Inflammatory macrophage (primary cell): ENCODE measurements around the gene OR10T2.
"Not testable (repeated sequence)": the region's sequence is repeated elsewhere in the genome, so short reads cannot be mapped to it uniquely, and the experiment has no call there.

ENCODE experiments used
- DNase-seq, 2 donors: peaks; one replicate each; pipeline ENCODE4 v3.0.0-alpha.2; 2020 to 2022
- total RNA-seq, 18 experiments: gene quantifications; one replicate each; lab custom pipeline; 2026; ENCODE audit warnings: mixed read lengths in 6 of 18, inconsistent platforms in 2 of 18; lab: John Stamatoyannopoulos, UW

The OR10T2 gene
- 0 to 0.03 (median 0) reads per million in 18 experiments for total RNA-seq

- no peak for DNase-seq
Observed at GRCh38 chr1:158398818-158399514, at the start of gene OR10T2. TSS of gene OR10T2 (minus strand) at chr1:158399466. CDS start at chr1:158399466, 0 bp downstream.

- no peak for DNase-seq
Observed at GRCh38 chr1:158445376-158445775, 46.1 kb upstream of the OR10T2 start.

GRCh38 chr1:158434741-158435140 lies 35.5 kb upstream of the OR10T2 start:
- peak; percentile 77 to 85 for DNase-seq

- DNase-seq, result peak; percentile 69 to 87
Observed at GRCh38 chr1:158430163-158430562, 30.9 kb upstream of the OR10T2 start.

- no peak for DNase-seq
Observed at GRCh38 chr1:158426137-158426536, 26.9 kb upstream of the OR10T2 start, which contains the start of gene OR10K2. TSS of gene OR10K2 (minus strand) at chr1:158426237. CDS start at chr1:158420866, 5,371 bp downstream.

GRCh38 chr1:158425027-158425426 lies 25.8 kb upstream of the OR10T2 start:
- DNase-seq, result peak; percentile 33 to 60

- DNase-seq, result no peak
Observed at GRCh38 chr1:158422212-158422611, 22.9 kb upstream of the OR10T2 start.

GRCh38 chr1:158417586-158417985 lies 18.3 kb upstream of the OR10T2 start:
- no peak for DNase-seq

- no peak for DNase-seq
Observed at GRCh38 chr1:158414651-158415345, 15.5 kb upstream of the OR10T2 start.

GRCh38 chr1:158407092-158407491 lies 7.8 kb upstream of the OR10T2 start:
- DNase-seq, result no peak

- DNase-seq, result no peak
Observed at GRCh38 chr1:158400871-158401270, 1.6 kb upstream of the OR10T2 start.

GRCh38 chr1:158396646-158397045 lies 2.6 kb downstream of the OR10T2 start:
- no peak for DNase-seq

- no peak for DNase-seq
Observed at GRCh38 chr1:158393476-158393875, 5.8 kb downstream of the OR10T2 start.

GRCh38 chr1:158391099-158391498 lies 8.2 kb downstream of the OR10T2 start:
- DNase-seq, result peak in 1 of 2 donors; percentile 27

GRCh38 chr1:158390331-158390730 lies 8.9 kb downstream of the OR10T2 start:
- no peak for DNase-seq

- DNase-seq, result peak in 1 of 2 donors; percentile 33
Observed at GRCh38 chr1:158374860-158375259, 24.4 kb downstream of the OR10T2 start.

GRCh38 chr1:158374101-158374500 lies 25.2 kb downstream of the OR10T2 start:
- not testable (repeated sequence) for DNase-seq

- DNase-seq, result no peak
Observed at GRCh38 chr1:158371188-158371953, 27.9 kb downstream of the OR10T2 start.

GRCh38 chr1:158366783-158367182 lies 32.5 kb downstream of the OR10T2 start:
- no peak for DNase-seq

GRCh38 chr1:158362941-158363340 lies 36.3 kb downstream of the OR10T2 start:
- no peak for DNase-seq

GRCh38 chr1:158362482-158362881 lies 36.8 kb downstream of the OR10T2 start:
- no peak for DNase-seq

- no peak for DNase-seq
Observed at GRCh38 chr1:158357441-158357840, 41.8 kb downstream of the OR10T2 start.

- no peak for DNase-seq
Observed at GRCh38 chr1:158356616-158357015, 42.6 kb downstream of the OR10T2 start.
